Panc1 (cell line): Measurements from ENCODE around the gene BICRAL. TPM values are rescaled to one million over a fixed set of nuclear protein-coding genes. Genes with fewer than 3 reads are reported as not detected.

Source experiments
- ATAC-seq: fragments of 200-7000 bp; cut with Tn5 transposase; 2 replicates; pipeline ENCODE4 v1.9.1; 2020; ENCODE audit warnings: mild to moderate bottlenecking, moderate library complexity
- BruUV-seq: library from RNA; stranded (reverse); fragments of 400-500 nt; replicated peaks from 2 replicates; lab custom pipeline; 2021; lab: Mats Ljungman, UMichigan
- CTCF ChIA-PET: fragments of 300-600 bp; sonication (Branson Sonifier 250); formaldehyde crosslinking; loops from one replicate; lab custom pipeline; 2022; ENCODE audit warnings: antibody characterized with exemption; lab: Charles Lee
- POLR2A ChIA-PET: fragments of 300-600 bp; sonication (Branson Sonifier 250); formaldehyde crosslinking; loops from one replicate; lab custom pipeline; 2022; ENCODE audit warnings: antibody characterized with exemption; lab: Charles Lee
- DNase-seq: peaks from one replicate; pipeline ENCODE4 v3.0.0-alpha.2; 2010; ENCODE audit warnings: low read depth, low spot score
- H3K27ac ChIP-seq: 2 replicates; pipeline ENCODE4 v1.5.1; 2011; ENCODE audit warnings: mild to moderate bottlenecking, low read length, inconsistent platforms
- H3K27me3 ChIP-seq: fragments of 200-500 bp; sonication (Bioruptor generic); 2 replicates; pipeline ENCODE4 v1.6.0; 2014; ENCODE audit warnings: low read length, inconsistent platforms; ENCODE audit not compliant: control insufficient read depth, insufficient read depth
- H3K36me3 ChIP-seq: fragments of 200-500 bp; sonication (Bioruptor generic); 2 replicates; pipeline ENCODE4 v1.5.1; 2014; ENCODE audit warnings: inconsistent platforms, mild to moderate bottlenecking, low read length, moderate library complexity; ENCODE audit not compliant: control insufficient read depth, insufficient read depth
- H3K4me1 ChIP-seq: 2 replicates; pipeline ENCODE4 v1.5.1; 2011; ENCODE audit warnings: inconsistent platforms, mild to moderate bottlenecking, low read length, moderate library complexity; ENCODE audit not compliant: control insufficient read depth, insufficient read depth
- H3K4me3 ChIP-seq, 2 experiments: 2 replicates each; pipeline ENCODE4 v1.5.1; 2011 to 2012; ENCODE audit warnings: low read depth in 2 of 2, low read length in 2 of 2, mild to moderate bottlenecking in 2 of 2, inconsistent platforms in 1 of 2, moderate library complexity in 1 of 2
- H3K9me3 ChIP-seq: fragments of 200-500 bp; sonication (Bioruptor generic); 2 replicates; pipeline ENCODE4 v1.5.1; 2014; ENCODE audit warnings: low read depth, mild to moderate bottlenecking, inconsistent platforms, low read length, moderate library complexity; ENCODE audit not compliant: control insufficient read depth, insufficient read depth
- POLR2AphosphoS5 ChIP-seq: IDR thresholded peaks from 2 replicates; pipeline ENCODE4 v1.6.1; 2012; ENCODE audit warnings: mild to moderate bottlenecking, low read depth, low read length, moderate library complexity
- SIN3A ChIP-seq: IDR thresholded peaks from 2 replicates; pipeline ENCODE4 v1.6.1; 2012; ENCODE audit warnings: low read depth, mild to moderate bottlenecking, low read length, moderate library complexity, borderline replicate concordance; ENCODE audit not compliant: insufficient read depth
- TCF7L2 ChIP-seq: IDR thresholded peaks from 2 replicates; pipeline ENCODE4 v1.6.1; 2011; ENCODE audit warnings: mild to moderate bottlenecking, low read depth, low read length, inconsistent platforms
- in situ Hi-C: cut with HindIII; loops from 2 replicates; pipeline ENCODE4 v1.10.0; 2016; ENCODE audit warnings: low sequenced_read_pairs, low pct_unique_long_range_greater_than_20kb
- intact Hi-C: fragments of 100-400 bp; cut with micrococcal nuclease; formaldehyde crosslinking; loops from one replicate; pipeline ENCODE4 v1.10.0; 2022; ENCODE audit not compliant: unreplicated experiment
- total RNA-seq: library from RNA; stranded (reverse); gene quantifications from one replicate; pipeline ENCODE4 v1.2.1, GENCODE V29; 2021; ENCODE audit not compliant: unreplicated experiment
- TF ChIP-seq, protein P1 (sequence below), 2 experiments: IDR thresholded peaks; 2 replicates each; pipeline ENCODE4 v1.6.1; 2011 to 2012; ENCODE audit warnings: low read depth in 2 of 2, control low read depth in 1 of 2, low read length in 1 of 2, mild to moderate bottlenecking in 1 of 2, moderate library complexity in 1 of 2; ENCODE audit not compliant: insufficient read depth in 1 of 2
- TF ChIP-seq, protein P2 (sequence below): fragments of 450-650 bp; IDR thresholded peaks from 2 replicates; pipeline ENCODE4 v1.5.1; 2017; ENCODE audit warnings: mild to moderate bottlenecking

BICRAL gene
- total RNA-seq, 1 experiment from 2014 or later, result 12.9 TPM

DNA sequence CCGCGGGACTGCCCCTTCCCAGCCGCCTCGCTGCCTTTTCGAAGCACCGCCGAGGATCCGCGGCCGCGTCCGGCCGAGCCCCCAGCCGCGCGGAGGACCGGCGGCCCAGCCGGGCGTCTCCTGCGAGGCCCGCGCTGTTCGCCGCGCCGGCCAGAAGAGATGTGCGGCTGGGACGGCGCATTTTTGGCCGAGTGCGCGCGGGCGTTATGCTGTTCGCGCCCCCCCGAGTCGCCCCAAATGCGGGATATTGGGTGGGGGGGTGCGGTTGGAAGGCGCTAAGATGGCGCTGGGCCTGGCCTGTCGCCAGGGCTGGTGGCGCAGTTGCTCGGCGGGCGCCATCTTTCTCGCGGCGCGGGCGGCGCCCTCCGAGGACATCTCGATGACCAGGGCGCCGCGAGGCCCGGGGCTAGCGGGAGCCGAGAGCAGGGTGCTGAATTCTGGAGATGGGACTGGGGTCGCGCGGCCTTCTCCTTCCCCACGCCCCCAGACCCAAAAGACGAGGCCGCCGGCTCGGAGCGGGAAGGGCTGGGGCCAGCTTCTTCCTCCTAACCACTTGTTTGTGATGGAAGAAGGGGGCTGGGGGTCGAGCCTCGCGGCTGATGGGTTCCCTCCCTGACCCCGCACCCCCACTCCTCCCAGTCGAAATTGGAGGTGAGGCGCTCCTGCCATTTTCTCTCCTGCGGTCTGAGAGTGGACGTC lies 1.5 kb downstream of the BICRAL start:
- DNase-seq (no peak), ATAC-seq (peak; percentile 74)
- peak overlapping the region; percentile 59 to 65 for H3K4me3 ChIP-seq
- peak overlapping the region; percentile 97 for H3K27ac ChIP-seq
- TF ChIP-seq, protein P1, sequence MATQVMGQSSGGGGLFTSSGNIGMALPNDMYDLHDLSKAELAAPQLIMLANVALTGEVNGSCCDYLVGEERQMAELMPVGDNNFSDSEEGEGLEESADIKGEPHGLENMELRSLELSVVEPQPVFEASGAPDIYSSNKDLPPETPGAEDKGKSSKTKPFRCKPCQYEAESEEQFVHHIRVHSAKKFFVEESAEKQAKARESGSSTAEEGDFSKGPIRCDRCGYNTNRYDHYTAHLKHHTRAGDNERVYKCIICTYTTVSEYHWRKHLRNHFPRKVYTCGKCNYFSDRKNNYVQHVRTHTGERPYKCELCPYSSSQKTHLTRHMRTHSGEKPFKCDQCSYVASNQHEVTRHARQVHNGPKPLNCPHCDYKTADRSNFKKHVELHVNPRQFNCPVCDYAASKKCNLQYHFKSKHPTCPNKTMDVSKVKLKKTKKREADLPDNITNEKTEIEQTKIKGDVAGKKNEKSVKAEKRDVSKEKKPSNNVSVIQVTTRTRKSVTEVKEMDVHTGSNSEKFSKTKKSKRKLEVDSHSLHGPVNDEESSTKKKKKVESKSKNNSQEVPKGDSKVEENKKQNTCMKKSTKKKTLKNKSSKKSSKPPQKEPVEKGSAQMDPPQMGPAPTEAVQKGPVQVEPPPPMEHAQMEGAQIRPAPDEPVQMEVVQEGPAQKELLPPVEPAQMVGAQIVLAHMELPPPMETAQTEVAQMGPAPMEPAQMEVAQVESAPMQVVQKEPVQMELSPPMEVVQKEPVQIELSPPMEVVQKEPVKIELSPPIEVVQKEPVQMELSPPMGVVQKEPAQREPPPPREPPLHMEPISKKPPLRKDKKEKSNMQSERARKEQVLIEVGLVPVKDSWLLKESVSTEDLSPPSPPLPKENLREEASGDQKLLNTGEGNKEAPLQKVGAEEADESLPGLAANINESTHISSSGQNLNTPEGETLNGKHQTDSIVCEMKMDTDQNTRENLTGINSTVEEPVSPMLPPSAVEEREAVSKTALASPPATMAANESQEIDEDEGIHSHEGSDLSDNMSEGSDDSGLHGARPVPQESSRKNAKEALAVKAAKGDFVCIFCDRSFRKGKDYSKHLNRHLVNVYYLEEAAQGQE (IDR thresholded peaks at IDR 0.05; ENCODE audit: insufficient read depth in 1 of 2, low read depth in 2 of 2, low read length in 1 of 2), result no peak; a peak in 1 of 4 replicates
- no peak for TF ChIP-seq SIN3A
- TF ChIP-seq POLR2AphosphoS5, result peak; percentile 70; the same call in 1 of the 2 replicates
- in situ Hi-C loops (loop anchor here (5.0 kb wide), 1 partner anchor 36 kb away; the partner anchor contains the start of gene TBCC), intact Hi-C loops (no loop called here)
- POLR2A ChIA-PET, result interaction anchor here (1.0 to 2.2 kb wide), 3 partner anchors 35 to 37 kb away, joined by 3 to 37 read pairs (median 6); partner anchors contain the start of gene TBCC
- CTCF ChIA-PET, result interaction anchor here (0.6 kb wide), 1 partner anchor 37 kb away, joined by 9 read pairs; the partner anchor contains the start of gene TBCC
- H3K27me3 ChIP-seq, result no peaks in the 10 kb centered on the region
- peaks cover 23% of the 10 kb centered on the region for H3K4me1 ChIP-seq
- no peaks in the 10 kb centered on the region; the same call in 1 of the 2 replicates for H3K36me3 ChIP-seq
- H3K9me3 ChIP-seq, result no peaks in the 10 kb centered on the region
- no TSS peak for BruUV-seq

DNA sequence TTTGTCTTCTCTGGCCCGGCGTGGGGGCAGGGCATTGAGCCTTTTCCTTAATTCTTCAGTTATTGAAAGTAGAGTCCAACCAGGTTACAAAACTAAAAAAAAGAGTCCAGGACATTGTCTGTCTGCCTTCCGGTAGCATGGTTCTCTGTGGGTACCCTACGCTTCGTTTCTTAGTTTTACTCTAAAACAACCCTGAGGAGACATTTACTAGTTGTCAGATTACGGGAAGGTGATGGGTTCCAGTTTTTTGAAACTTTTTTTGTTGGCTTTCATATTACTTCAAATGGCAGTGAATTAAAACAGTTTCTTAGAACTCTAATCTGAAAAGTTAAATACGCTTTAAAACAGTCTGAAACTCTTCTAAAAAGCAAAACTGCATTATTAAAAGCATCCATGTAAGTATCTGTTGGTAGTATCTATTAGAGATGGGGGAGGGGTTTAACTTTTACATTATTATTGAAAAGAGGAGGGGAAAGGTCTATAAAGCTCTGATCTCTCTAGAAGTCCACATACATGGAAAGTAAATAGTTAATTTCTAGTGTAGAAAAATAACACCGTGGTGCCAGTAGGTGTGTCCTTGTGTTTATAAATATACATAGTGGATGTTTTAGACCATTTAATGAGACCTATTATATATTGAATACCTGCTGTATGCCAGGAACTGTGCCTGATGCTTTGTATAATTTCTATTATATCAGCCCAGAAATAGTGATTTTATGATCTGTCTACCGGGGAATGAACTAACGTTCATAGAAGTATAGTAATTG lies 2.2 kb downstream of the BICRAL start:
- no TSS peak for BruUV-seq
- peak overlapping the region; percentile 59 to 65 for H3K4me3 ChIP-seq

More for the DNA sequence above, 2.2 kb downstream of the BICRAL start:
- H3K4me1 ChIP-seq, result peaks cover 23% of the 10 kb centered on the region
- no peaks in the 10 kb centered on the region for H3K9me3 ChIP-seq
- POLR2A ChIA-PET, result interaction anchor here (0.6 kb wide), 1 partner anchor 142 kb away, joined by 5 read pairs; no protein-coding TSS in a partner anchor
- TF ChIP-seq TCF7L2, result no peak
- TF ChIP-seq, protein P2, sequence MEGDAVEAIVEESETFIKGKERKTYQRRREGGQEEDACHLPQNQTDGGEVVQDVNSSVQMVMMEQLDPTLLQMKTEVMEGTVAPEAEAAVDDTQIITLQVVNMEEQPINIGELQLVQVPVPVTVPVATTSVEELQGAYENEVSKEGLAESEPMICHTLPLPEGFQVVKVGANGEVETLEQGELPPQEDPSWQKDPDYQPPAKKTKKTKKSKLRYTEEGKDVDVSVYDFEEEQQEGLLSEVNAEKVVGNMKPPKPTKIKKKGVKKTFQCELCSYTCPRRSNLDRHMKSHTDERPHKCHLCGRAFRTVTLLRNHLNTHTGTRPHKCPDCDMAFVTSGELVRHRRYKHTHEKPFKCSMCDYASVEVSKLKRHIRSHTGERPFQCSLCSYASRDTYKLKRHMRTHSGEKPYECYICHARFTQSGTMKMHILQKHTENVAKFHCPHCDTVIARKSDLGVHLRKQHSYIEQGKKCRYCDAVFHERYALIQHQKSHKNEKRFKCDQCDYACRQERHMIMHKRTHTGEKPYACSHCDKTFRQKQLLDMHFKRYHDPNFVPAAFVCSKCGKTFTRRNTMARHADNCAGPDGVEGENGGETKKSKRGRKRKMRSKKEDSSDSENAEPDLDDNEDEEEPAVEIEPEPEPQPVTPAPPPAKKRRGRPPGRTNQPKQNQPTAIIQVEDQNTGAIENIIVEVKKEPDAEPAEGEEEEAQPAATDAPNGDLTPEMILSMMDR, result no peak
- no peak for TF ChIP-seq POLR2AphosphoS5
- TF ChIP-seq SIN3A, result no peak
- H3K27me3 ChIP-seq, result no peaks in the 10 kb centered on the region
- in situ Hi-C loops (loop anchor here (5.0 kb wide), 1 partner anchor 37 kb away; the partner anchor contains the start of gene TBCC), intact Hi-C loops (no loop called here)
- H3K36me3 ChIP-seq, result no peaks in the 10 kb centered on the region; the same call in 1 of the 2 replicates
- ATAC-seq (no peak), DNase-seq (no peak)
- CTCF ChIA-PET, result no interaction called here
- peak overlapping the region; percentile 97 for H3K27ac ChIP-seq
